Raji (cell line): ENCODE measurements around the gene PPT1.

ENCODE experiments used
- POLR2A ChIP-seq: IDR thresholded peaks from 2 replicates; pipeline ENCODE4 v1.6.1; 2011; ENCODE audit warnings: low read depth, low read length, control low read depth; ENCODE audit not compliant: insufficient read depth

PPT1 gene

DNA sequence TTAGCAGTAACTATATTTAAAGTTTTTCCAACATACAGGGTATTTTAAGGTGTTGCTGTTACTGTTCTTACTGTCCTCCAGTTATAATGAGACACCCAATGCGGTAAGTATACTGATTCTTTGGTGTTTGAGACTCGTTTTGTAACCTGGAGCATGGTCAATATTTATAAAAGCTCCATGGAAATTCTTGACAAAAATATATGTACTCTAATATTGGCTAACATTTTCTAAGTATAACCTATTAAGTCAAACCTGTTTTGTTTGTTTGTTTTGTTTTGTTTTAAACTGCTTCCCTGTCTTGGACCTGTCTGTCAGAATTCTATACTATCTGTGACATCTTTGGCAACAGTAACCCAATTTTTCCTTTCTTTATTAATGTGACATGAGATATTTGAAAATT lies 72.4 kb downstream of the PPT1 start:
- TF ChIP-seq POLR2A = no peak

DNA sequence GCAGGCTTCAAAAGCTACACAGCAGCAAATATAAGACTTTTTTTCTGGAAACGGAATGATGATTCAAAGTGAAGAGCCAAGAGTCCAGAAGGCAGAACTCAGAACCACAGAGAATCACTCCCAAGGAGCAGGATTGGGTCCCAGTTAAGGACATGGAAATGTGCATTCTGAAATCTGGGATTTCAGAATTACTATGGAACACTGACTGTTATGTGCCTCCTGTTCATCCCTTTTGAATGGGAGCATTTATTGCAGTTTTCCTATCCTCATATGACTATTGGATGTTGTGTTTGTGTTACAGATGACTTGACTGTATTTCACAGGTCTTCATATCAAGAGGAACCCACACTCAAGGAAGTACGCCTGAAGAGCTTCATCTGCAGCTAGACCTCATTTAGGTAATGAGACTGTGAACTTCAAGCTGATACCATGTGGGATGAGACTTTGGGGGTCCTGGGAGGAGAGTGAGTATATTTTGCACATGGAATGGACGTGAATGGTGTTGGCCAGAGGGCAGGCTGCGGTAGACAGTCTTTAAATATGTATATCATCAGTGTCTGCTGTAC lies 73.6 kb downstream of the PPT1 start:
- TF ChIP-seq POLR2A = no peak
